Smooth muscle cell (in vitro differentiated cells): ENCODE measurements around the gene CCDC174. TPM values are rescaled to one million over a fixed set of nuclear protein-coding genes. Genes with fewer than 3 reads are reported as not detected.

Experiments used
- DNase-seq: peaks from one replicate; lab custom pipeline; 2025; ENCODE audit not compliant: unreplicated experiment; lab: John Stamatoyannopoulos, UW
- H2AFZ ChIP-seq: fragments of 200-600 bp; sonication (generic); 2 replicates; pipeline ENCODE4 v1.6.0; 2016; ENCODE audit warnings: antibody characterized with exemption, low read depth, mild to moderate bottlenecking
- H3F3A ChIP-seq: fragments of 200-600 bp; sonication (generic); 2 replicates; pipeline ENCODE4 v1.6.0; 2017; ENCODE audit warnings: antibody characterized with exemption, low read depth
- H3K27ac ChIP-seq: fragments of 200-600 bp; sonication (generic); 2 replicates; pipeline ENCODE4 v1.5.1; 2016; ENCODE audit warnings: low read depth, mild to moderate bottlenecking
- H3K27me3 ChIP-seq: fragments of 200-600 bp; sonication (generic); 2 replicates; pipeline ENCODE4 v1.6.1; 2016; ENCODE audit warnings: low read depth, mild to moderate bottlenecking
- H3K36me3 ChIP-seq: fragments of 200-600 bp; sonication (generic); 2 replicates; pipeline ENCODE4 v1.5.1; 2016; ENCODE audit warnings: low read depth
- H3K4me1 ChIP-seq: fragments of 200-600 bp; sonication (generic); 2 replicates; pipeline ENCODE4 v1.5.1; 2016; ENCODE audit warnings: low read depth
- H3K4me2 ChIP-seq: fragments of 200-600 bp; sonication (generic); 2 replicates; pipeline ENCODE4 v1.6.0; 2016; ENCODE audit warnings: mild to moderate bottlenecking
- H3K4me3 ChIP-seq: fragments of 200-600 bp; sonication (generic); 2 replicates; pipeline ENCODE4 v1.5.1; 2016; ENCODE audit warnings: mild to moderate bottlenecking
- H3K79me2 ChIP-seq: fragments of 200-600 bp; sonication (generic); 2 replicates; pipeline ENCODE4 v1.6.0; 2016; ENCODE audit warnings: low read depth, mild to moderate bottlenecking
- H3K9ac ChIP-seq: fragments of 200-600 bp; sonication (generic); 2 replicates; pipeline ENCODE4 v1.6.0; 2016; ENCODE audit warnings: low read depth
- H3K9me3 ChIP-seq: fragments of 200-600 bp; sonication (generic); replicated peaks from 2 replicates; pipeline ENCODE4 v1.5.1; 2016; ENCODE audit warnings: low read depth
- H4K20me1 ChIP-seq: fragments of 200-600 bp; sonication (generic); 2 replicates; pipeline ENCODE4 v1.6.0; 2016; ENCODE audit warnings: low read depth
- WGBS: methylation state at CpG from one replicate; pipeline ENCODE4 v1.1.7; 2016; ENCODE audit warnings: low lambda C conversion rate; 5-methylcytosine and 5-hydroxymethylcytosine counted together
- polyA plus RNA-seq: library from polyadenylated mRNA; unstranded; fragments of >200 nt; fragmentation: Nextera tagmentation; extraction: Ambion mirVana; gene quantifications from 2 replicates; pipeline ENCODE4 v1.2.1, GENCODE V29; 2016
- total RNA-seq: library from RNA; depleted of rRNA; stranded (reverse); fragments of >200 nt; gene quantifications from 2 replicates; pipeline ENCODE4 v1.2.3, GENCODE V29; 2014
- TF ChIP-seq, protein P1 (sequence below): fragments of 200-600 bp; sonication (generic); IDR thresholded peaks from 2 replicates; pipeline ENCODE4 v1.5.1; 2017; ENCODE audit warnings: borderline replicate concordance, mild to moderate bottlenecking, antibody characterized with exemption; ENCODE audit not compliant: insufficient read depth, poor library complexity, severe bottlenecking

The CCDC174 gene
- total and polyA plus RNA-seq, 2 experiments from 2014 or later, result 9.7 to 20.5 TPM

DNA sequence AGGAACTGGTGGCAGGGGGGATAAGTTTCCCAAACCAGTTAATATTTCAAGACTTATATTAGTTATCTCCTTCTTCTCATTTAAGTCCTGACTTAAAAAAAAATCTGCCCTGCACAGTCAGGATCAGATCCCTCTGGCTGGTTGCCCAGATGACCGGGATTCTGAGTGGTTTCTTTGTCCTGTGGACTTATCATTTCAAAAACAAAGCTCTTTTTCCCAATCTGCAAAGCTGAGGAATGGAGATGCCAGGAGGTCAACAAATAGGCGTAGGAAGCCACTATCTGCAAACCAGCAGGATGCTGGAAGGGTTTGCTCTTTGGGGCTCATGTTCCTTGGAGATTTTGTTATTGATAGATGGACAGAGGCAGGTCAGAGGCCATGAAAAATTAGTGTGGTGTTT, 29.2 kb downstream of the CCDC174 start:
- 49% methylated on average over 2 of the region's 2 CpGs for WGBS
- H3K27ac ChIP-seq, result no peak overlapping the region
- H3K4me1 ChIP-seq, result no peaks in the 10 kb centered on the region
- H3K4me2 ChIP-seq, result no peak overlapping the region
- H3K9ac ChIP-seq, result no peak overlapping the region
- H3K36me3 ChIP-seq, result no peaks in the 10 kb centered on the region
- H3K27me3 ChIP-seq, result no peaks in the 10 kb centered on the region
- TF ChIP-seq, protein P1, sequence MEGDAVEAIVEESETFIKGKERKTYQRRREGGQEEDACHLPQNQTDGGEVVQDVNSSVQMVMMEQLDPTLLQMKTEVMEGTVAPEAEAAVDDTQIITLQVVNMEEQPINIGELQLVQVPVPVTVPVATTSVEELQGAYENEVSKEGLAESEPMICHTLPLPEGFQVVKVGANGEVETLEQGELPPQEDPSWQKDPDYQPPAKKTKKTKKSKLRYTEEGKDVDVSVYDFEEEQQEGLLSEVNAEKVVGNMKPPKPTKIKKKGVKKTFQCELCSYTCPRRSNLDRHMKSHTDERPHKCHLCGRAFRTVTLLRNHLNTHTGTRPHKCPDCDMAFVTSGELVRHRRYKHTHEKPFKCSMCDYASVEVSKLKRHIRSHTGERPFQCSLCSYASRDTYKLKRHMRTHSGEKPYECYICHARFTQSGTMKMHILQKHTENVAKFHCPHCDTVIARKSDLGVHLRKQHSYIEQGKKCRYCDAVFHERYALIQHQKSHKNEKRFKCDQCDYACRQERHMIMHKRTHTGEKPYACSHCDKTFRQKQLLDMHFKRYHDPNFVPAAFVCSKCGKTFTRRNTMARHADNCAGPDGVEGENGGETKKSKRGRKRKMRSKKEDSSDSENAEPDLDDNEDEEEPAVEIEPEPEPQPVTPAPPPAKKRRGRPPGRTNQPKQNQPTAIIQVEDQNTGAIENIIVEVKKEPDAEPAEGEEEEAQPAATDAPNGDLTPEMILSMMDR, result no peak
- no peak overlapping the region for H3K4me3 ChIP-seq
- no peaks in the 10 kb centered on the region for H4K20me1 ChIP-seq
- H3K9me3 ChIP-seq, result no peaks in the 10 kb centered on the region
- H3F3A ChIP-seq, result no peaks in the 10 kb centered on the region
- no peaks in the 10 kb centered on the region for H3K79me2 ChIP-seq
- DNase-seq, result no peak
- no peak overlapping the region for H2AFZ ChIP-seq

DNA sequence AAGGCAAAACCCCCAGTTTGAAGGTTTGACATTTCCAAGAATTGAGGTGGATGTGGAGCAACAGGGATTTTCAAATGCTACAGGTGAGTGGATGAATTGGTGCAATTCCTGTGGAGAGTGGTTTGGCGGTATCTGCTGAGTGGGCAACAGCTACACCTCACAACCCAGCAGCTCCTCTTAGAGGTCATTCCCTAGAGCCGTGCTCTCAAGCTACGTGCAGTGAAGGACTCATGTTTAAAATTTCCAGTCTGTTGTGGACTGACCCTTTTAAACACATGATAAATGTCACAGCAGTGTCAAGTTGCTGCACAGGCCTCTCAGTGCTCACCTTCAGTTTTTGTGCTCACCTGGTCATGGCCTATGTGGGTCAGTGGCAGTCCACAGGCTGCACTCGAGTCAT, 32.9 kb downstream of the CCDC174 start:
- Histone ChIP-seq H2AFZ (no peak overlapping the region), H3K4me1 (no peaks in the 10 kb centered on the region), H4K20me1 (no peaks in the 10 kb centered on the region), H3K9ac (no peak overlapping the region), H3K36me3 (no peaks in the 10 kb centered on the region), H3K4me2 (no peak overlapping the region), H3K9me3 (no peaks in the 10 kb centered on the region), H3K27me3 (peaks cover 31% of the 10 kb centered on the region), H3K79me2 (no peaks in the 10 kb centered on the region), H3K4me3 (no peak overlapping the region), H3K27ac (no peak overlapping the region), H3F3A (no peaks in the 10 kb centered on the region)
- no peak for DNase-seq
- 88% methylated on average over 4 of the region's 4 CpGs for WGBS
- TF ChIP-seq, protein P1, result no peak

DNA sequence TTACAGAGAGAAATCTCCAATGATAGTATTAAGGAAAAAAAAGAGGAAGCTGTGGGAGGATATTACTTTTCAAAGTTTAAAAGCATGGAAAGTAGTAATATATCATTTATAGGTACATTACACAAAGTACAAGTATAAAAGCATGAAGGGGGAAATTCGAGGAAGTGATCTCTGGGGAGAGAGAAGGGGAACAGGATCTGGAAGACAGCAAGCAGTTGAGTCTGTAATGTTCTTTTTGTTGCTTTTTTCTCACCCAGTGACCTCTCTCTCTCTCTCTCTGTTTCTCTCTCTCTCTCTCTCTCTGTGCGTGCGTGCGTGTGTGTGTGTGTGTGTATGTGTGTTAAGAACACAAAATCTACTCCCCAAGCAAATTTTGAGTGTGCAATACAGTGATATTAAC, 33.6 kb downstream of the CCDC174 start:
- WGBS, result 62% methylated on average over 4 of the region's 4 CpGs
- no peak overlapping the region for H3K27ac ChIP-seq
- H3K9ac ChIP-seq, result no peak overlapping the region
- no peaks in the 10 kb centered on the region for H3K4me1 ChIP-seq
- DNase-seq, result no peak
- H3F3A ChIP-seq, result no peaks in the 10 kb centered on the region
- H3K4me3 ChIP-seq, result no peak overlapping the region
- no peaks in the 10 kb centered on the region for H3K79me2 ChIP-seq
- H3K4me2 ChIP-seq, result no peak overlapping the region
- TF ChIP-seq, protein P1, result no peak
- no peaks in the 10 kb centered on the region for H4K20me1 ChIP-seq
- peaks cover 36% of the 10 kb centered on the region for H3K27me3 ChIP-seq
- no peaks in the 10 kb centered on the region for H3K9me3 ChIP-seq
- H2AFZ ChIP-seq, result no peak overlapping the region
- no peaks in the 10 kb centered on the region for H3K36me3 ChIP-seq

DNA sequence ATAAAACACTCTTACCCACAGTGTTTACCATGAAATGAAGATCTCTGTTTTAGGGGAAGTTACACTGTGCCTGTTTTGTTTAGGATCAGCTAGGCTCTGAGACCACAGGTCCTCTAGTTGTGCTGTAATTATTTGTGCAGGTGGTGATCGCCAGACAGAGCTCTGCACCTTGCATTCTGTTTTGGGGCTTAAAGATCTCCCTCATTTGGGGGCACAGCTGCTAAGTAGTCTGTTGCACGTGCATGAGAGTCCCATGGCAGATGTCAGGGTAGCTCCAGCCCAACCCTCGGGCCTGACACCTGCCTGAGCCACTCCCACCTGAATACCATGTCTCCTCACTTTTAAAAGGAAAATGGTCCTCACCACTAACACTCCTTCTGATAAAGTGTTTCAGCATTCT, 35.8 kb downstream of the CCDC174 start:
- DNase-seq, result no peak
- Histone ChIP-seq H3K27ac (no peak overlapping the region), H3K4me2 (no peak overlapping the region), H3K9ac (no peak overlapping the region), H3K27me3 (peaks cover 39% of the 10 kb centered on the region), H3K4me1 (no peaks in the 10 kb centered on the region), H4K20me1 (no peaks in the 10 kb centered on the region), H3K9me3 (no peaks in the 10 kb centered on the region), H2AFZ (no peak overlapping the region), H3K4me3 (no peak overlapping the region), H3F3A (no peaks in the 10 kb centered on the region), H3K36me3 (no peaks in the 10 kb centered on the region), H3K79me2 (no peaks in the 10 kb centered on the region)
- TF ChIP-seq, protein P1, result no peak
- 55% methylated on average over 3 of the region's 3 CpGs for WGBS
